Measurements from ENCODE around the gene FASLG. TPM values are rescaled to one million over a fixed set of nuclear protein-coding genes. Genes with fewer than 3 reads are reported as not detected.

Gene FASLG
- total and polyA plus RNA-seq, 5 experiments from 2014 or later, result 0.18 to 2.3 TPM; not detected in 3

GRCh38 chr1:172650474-172651193 is 8.3 kb upstream of the FASLG start:
- H3K27me3 Mint-ChIP-seq, result peaks cover 3 to 46% (median 4%) of the 10 kb centered on the region in 5 donors
- H3K4me3 Mint-ChIP-seq, result no peak overlapping the region
- no peak for DNase-seq
- POLR2A ChIA-PET, result no interaction called here
- ATAC-seq, result no peak
- no peaks in the 10 kb centered on the region for H3K9me3 Mint-ChIP-seq
- peaks cover 11 to 36% (median 22%) of the 10 kb centered on the region in 4 donors for H3K4me1 Mint-ChIP-seq
- no peak overlapping the region for H3K27ac Mint-ChIP-seq
- H3K36me3 Mint-ChIP-seq, result no peaks in the 10 kb centered on the region

- H3K27ac Mint-ChIP-seq, result peak overlapping the region in 1 of 10 donors; percentile 52
Observed at GRCh38 chr1:172653015-172653709, 5.7 kb upstream of the FASLG start.

GRCh38 chr1:172654535-172654934 is 4.4 kb upstream of the FASLG start:
- Mint-ChIP-seq H3K4me1 (peaks cover 9 to 18% (median 15%) of the 10 kb centered on the region in 4 donors), H3K27me3 (peaks cover 0 to 41% (median 5%) of the 10 kb centered on the region in 5 donors), H3K36me3 (no peaks in the 10 kb centered on the region), H3K4me3 (no peak overlapping the region), H3K9me3 (no peaks in the 10 kb centered on the region), H3K27ac (no peak overlapping the region)
- POLR2A ChIA-PET, result no interaction called here
- DNase-seq, result no peak
- ATAC-seq, result no peak

More at GRCh38 chr1:172653015-172653709, 5.7 kb upstream of the FASLG start:
- POLR2A ChIA-PET, result no interaction called here
- ATAC-seq (no peak), DNase-seq (no peak)
- H3K27me3 Mint-ChIP-seq, result peaks cover 2 to 51% (median 5%) of the 10 kb centered on the region in 5 donors
- H3K4me3 Mint-ChIP-seq, result no peak overlapping the region
- H3K36me3 Mint-ChIP-seq, result no peaks in the 10 kb centered on the region
- peaks cover under 1 to 15% (median 6%) of the 10 kb centered on the region in 4 donors for H3K4me1 Mint-ChIP-seq
- H3K9me3 Mint-ChIP-seq, result no peaks in the 10 kb centered on the region

GRCh38 chr1:172656576-172656975 is 2.3 kb upstream of the FASLG start:
- POLR2A ChIA-PET, result no interaction called here

GRCh38 chr1:172657586-172657985 is 1.3 kb upstream of the FASLG start:
- peaks cover 17 to 40% (median 35%) of the 10 kb centered on the region in 4 donors for H3K4me1 Mint-ChIP-seq

More at GRCh38 chr1:172656576-172656975, 2.3 kb upstream of the FASLG start:
- Mint-ChIP-seq H3K27me3 (peaks cover 0 to 46% (median 15%) of the 10 kb centered on the region in 5 donors), H3K36me3 (no peaks in the 10 kb centered on the region), H3K4me1 (peaks cover 16 to 31% (median 28%) of the 10 kb centered on the region in 4 donors), H3K9me3 (no peaks in the 10 kb centered on the region), H3K27ac (no peak overlapping the region), H3K4me3 (no peak overlapping the region)
- DNase-seq (no peak), ATAC-seq (no peak)

GRCh38 chr1:172661107-172661506 is 2.2 kb downstream of the FASLG start:
- peaks cover 33 to 57% (median 45%) of the 10 kb centered on the region in 4 donors for H3K4me1 Mint-ChIP-seq
- peak overlapping the region in 7 of 10 donors; percentile 19 to 89 (median 26) for H3K4me3 Mint-ChIP-seq
- H3K27ac Mint-ChIP-seq, result peak overlapping the region in 3 of 10 donors; percentile 49 to 72 (median 71)
- DNase-seq, result no peak
- peaks cover 0 to 2% (median 0%) of the 10 kb centered on the region in 3 donors for H3K36me3 Mint-ChIP-seq
- peaks cover 2 to 60% (median 17%) of the 10 kb centered on the region in 5 donors for H3K27me3 Mint-ChIP-seq
- ATAC-seq, result no peak
- peaks cover 0 to 2% (median 0%) of the 10 kb centered on the region in 9 donors for H3K9me3 Mint-ChIP-seq
- POLR2A ChIA-PET, result no interaction called here

More at GRCh38 chr1:172657586-172657985, 1.3 kb upstream of the FASLG start:
- H3K27ac Mint-ChIP-seq, result no peak overlapping the region
- H3K9me3 Mint-ChIP-seq, result no peaks in the 10 kb centered on the region
- peaks cover 0 to 46% (median 15%) of the 10 kb centered on the region in 5 donors for H3K27me3 Mint-ChIP-seq
- no peak for DNase-seq
- H3K4me3 Mint-ChIP-seq, result no peak overlapping the region
- POLR2A ChIA-PET, result interaction anchor here (0.8 kb wide), 1 partner anchor 26 kb away, joined by 3 read pairs; no protein-coding TSS in a partner anchor
- H3K36me3 Mint-ChIP-seq, result no peaks in the 10 kb centered on the region
- no peak for ATAC-seq

- H3K27ac Mint-ChIP-seq, result peak overlapping the region in 5 of 10 donors; percentile 8 to 91 (median 53)
- H3K36me3 Mint-ChIP-seq, result peaks cover 0 to 2% (median 0%) of the 10 kb centered on the region in 3 donors
- peaks cover 0 to 2% (median 0%) of the 10 kb centered on the region in 9 donors for H3K9me3 Mint-ChIP-seq
- peaks cover 32 to 59% (median 45%) of the 10 kb centered on the region in 4 donors for H3K4me1 Mint-ChIP-seq
- ATAC-seq (peak; percentile 91 to 96), DNase-seq (peak; percentile 47 to 88 (median 79))
- peak overlapping the region; percentile 38 to 89 (median 63) for H3K4me3 Mint-ChIP-seq
- H3K27me3 Mint-ChIP-seq, result peaks cover 3 to 65% (median 18%) of the 10 kb centered on the region in 5 donors
- POLR2A ChIA-PET, result no interaction called here
Observed at GRCh38 chr1:172662464-172663109, 3.7 kb downstream of the FASLG start.

- POLR2A ChIA-PET, result interaction anchor here (0.6 to 1.2 kb wide), 2 partner anchors 10 to 24 kb away, joined by 4 to 6 read pairs; no protein-coding TSS in a partner anchor
- Mint-ChIP-seq H3K4me1 (peaks cover 33 to 55% (median 42%) of the 10 kb centered on the region in 4 donors), H3K27me3 (peaks cover 7 to 76% (median 23%) of the 10 kb centered on the region in 5 donors), H3K27ac (peak overlapping the region in 4 of 10 donors; percentile 43 to 80 (median 62)), H3K4me3 (peak overlapping the region in 5 of 10 donors; percentile 9 to 89 (median 14)), H3K9me3 (peaks cover 0 to 2% (median 0%) of the 10 kb centered on the region in 9 donors), H3K36me3 (peaks cover 0 to 2% (median 0%) of the 10 kb centered on the region in 3 donors)
- DNase-seq, result no peak
- ATAC-seq, result no peak
Observed at GRCh38 chr1:172663732-172664131, 4.8 kb downstream of the FASLG start.

GRCh38 chr1:172668097-172668496 is 9.2 kb downstream of the FASLG start:
- peaks cover 32 to 60% (median 40%) of the 10 kb centered on the region in 4 donors for H3K4me1 Mint-ChIP-seq
- H3K36me3 Mint-ChIP-seq, result peaks cover 0 to 2% (median 0%) of the 10 kb centered on the region in 3 donors
- no peak overlapping the region for H3K4me3 Mint-ChIP-seq

GRCh38 chr1:172669011-172669410 is 10.1 kb downstream of the FASLG start:
- Mint-ChIP-seq H3K27me3 (peaks cover 13 to 92% (median 33%) of the 10 kb centered on the region in 5 donors), H3K36me3 (peaks cover 0 to 2% (median 0%) of the 10 kb centered on the region in 3 donors), H3K4me3 (no peak overlapping the region), H3K27ac (no peak overlapping the region), H3K4me1 (peaks cover 26 to 59% (median 35%) of the 10 kb centered on the region in 4 donors), H3K9me3 (peaks cover 0 to 2% (median 0%) of the 10 kb centered on the region in 9 donors)
- POLR2A ChIA-PET, result no interaction called here
- DNase-seq, result no peak
- no peak for ATAC-seq

More at GRCh38 chr1:172668097-172668496, 9.2 kb downstream of the FASLG start:
- Mint-ChIP-seq H3K9me3 (peaks cover 0 to 2% (median 0%) of the 10 kb centered on the region in 9 donors), H3K27ac (no peak overlapping the region), H3K27me3 (peaks cover 14 to 92% (median 32%) of the 10 kb centered on the region in 5 donors)
- DNase-seq (no peak), ATAC-seq (no peak)
- POLR2A ChIA-PET, result no interaction called here

- Mint-ChIP-seq H3K27ac (peak overlapping the region in 9 of 10 donors; percentile 55 to 89 (median 81)), H3K27me3 (peaks cover 13 to 92% (median 36%) of the 10 kb centered on the region in 5 donors), H3K4me1 (peaks cover 23 to 63% (median 43%) of the 10 kb centered on the region in 4 donors), H3K4me3 (peak overlapping the region in 7 of 10 donors; percentile 12 to 66 (median 43)), H3K9me3 (no peaks in the 10 kb centered on the region), H3K36me3 (no peaks in the 10 kb centered on the region)
- ATAC-seq, result peak; percentile 49 to 61
- POLR2A ChIA-PET, result interaction anchor here (0.9 to 1.2 kb wide), 6 partner anchors 17 to 38 kb away, joined by 3 to 4 read pairs (median 3); no protein-coding TSS in a partner anchor
- DNase-seq, result no peak
Observed at GRCh38 chr1:172670316-172670715, 11.4 kb downstream of the FASLG start.

- POLR2A ChIA-PET, result interaction anchor here (0.6 to 1.2 kb wide), 8 partner anchors 16 to 38 kb away, joined by 3 to 4 read pairs (median 3); no protein-coding TSS in a partner anchor
- peak overlapping the region in 9 of 10 donors; percentile 12 to 72 (median 60) for H3K4me3 Mint-ChIP-seq
- peaks cover 24 to 68% (median 48%) of the 10 kb centered on the region in 4 donors for H3K4me1 Mint-ChIP-seq
Observed at GRCh38 chr1:172670791-172671190, 11.9 kb downstream of the FASLG start.

More at GRCh38 chr1:172670791-172671190, 11.9 kb downstream of the FASLG start:
- Mint-ChIP-seq H3K27me3 (peaks cover 13 to 92% (median 36%) of the 10 kb centered on the region in 5 donors), H3K27ac (peak overlapping the region in 9 of 10 donors; percentile 17 to 92 (median 74)), H3K36me3 (no peaks in the 10 kb centered on the region), H3K9me3 (no peaks in the 10 kb centered on the region)
- ATAC-seq, result peak; percentile 96 to 97
- DNase-seq, result peak in 8 of 10 donors; percentile 35 to 91 (median 74)

All from naive thymus-derived CD8-positive, alpha-beta T cell (primary cell).